Measurements from ENCODE around the gene THSD7A.
A peak's percentile ranks its signal among the peaks of the same experiment; 100 is the strongest.
"Not testable (repeated sequence)": the region's sequence is repeated elsewhere in the genome, so short reads cannot be mapped to it uniquely, and the experiment has no call there.

The THSD7A gene

DNA sequence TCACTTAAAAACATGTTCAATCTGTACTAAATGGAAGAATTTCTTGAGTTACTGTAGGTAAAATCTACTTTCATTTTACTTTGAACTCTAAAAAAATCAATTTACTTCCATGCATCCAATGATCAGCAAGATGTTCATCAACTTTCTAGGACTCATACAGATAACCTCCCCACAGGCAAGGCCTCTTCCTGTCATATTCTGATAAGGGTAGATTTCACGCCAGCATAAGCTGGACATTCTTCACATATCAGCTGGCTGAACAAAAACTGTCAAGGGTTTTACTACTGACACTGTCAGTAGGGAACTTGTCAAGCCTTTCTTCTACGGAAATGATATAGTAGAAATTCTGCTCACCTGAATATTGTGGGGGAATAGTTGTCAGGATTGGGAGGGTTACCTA is 244.9 kb downstream of the THSD7A start:
- DNase-seq (ENCODE audit: low spot score) = no peak

DNA sequence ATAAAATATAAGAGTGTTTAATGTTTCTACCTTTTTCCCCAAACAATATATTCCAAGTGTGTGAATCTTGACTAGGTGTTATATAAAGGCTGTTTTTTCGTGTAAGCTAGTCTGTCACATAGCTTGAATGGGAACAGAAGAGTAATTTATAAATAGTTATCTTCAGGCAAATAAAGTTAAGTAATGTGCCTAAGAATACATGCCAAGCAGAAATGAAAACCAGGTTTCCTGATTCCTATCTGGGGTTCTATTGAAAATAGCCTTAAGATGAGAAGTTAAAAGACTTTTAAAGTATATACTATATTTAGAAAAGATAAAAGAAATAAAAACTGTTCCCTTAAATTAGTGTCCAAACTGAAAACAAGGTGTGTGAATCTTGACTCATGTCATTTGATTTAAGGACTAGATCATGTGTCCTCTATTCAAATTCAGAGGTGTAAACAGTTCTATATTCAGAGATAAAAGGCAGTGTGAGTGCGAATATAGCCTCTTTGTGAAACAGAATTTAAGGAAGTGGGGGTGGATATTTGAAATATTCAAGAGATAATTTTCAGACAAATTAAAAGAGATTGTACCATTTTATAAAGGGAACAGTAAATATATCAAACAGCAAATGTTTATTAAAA is 247.5 kb downstream of the THSD7A start:
- DNase-seq (ENCODE audit: low spot score) = no peak

DNA sequence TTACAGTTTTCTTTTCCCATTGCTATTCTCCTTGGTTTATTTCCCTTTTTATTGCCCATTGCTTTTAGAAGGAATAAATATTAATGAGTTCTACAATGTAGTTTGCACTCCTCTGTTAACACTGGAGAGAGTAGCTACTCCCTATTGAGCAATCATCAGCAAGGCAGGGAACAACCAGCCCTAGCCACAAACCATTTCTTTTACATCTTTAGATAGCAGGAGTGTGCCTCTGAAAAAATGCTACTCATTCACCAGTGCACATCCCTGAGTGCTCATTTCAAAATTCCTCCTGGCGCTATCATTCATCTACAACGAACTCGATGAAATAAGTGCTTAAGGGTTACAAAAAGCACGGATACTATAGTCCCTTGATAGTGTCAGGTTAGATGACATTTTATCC is 252.9 kb downstream of the THSD7A start:
- no peak for DNase-seq (ENCODE audit: low spot score)

DNA sequence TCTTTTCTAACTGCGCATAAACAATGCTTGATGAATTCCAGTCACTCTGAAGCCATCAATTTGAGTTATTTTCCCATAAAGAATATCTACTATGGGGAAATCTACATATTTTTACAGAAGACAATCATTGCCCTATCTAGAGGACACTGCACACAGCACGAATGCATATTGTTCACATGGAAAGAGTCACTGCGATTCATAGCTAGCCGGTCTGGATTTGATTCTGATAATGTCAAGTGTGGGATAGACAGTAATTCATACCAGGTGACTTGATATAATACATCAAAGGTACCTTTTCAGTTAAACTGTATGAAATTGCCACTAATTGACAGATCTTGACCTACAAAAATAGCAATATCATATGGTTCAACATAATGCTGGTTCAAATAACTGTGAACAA is 255.7 kb downstream of the THSD7A start:
- DNase-seq (ENCODE audit: low spot score) = no peak

DNA sequence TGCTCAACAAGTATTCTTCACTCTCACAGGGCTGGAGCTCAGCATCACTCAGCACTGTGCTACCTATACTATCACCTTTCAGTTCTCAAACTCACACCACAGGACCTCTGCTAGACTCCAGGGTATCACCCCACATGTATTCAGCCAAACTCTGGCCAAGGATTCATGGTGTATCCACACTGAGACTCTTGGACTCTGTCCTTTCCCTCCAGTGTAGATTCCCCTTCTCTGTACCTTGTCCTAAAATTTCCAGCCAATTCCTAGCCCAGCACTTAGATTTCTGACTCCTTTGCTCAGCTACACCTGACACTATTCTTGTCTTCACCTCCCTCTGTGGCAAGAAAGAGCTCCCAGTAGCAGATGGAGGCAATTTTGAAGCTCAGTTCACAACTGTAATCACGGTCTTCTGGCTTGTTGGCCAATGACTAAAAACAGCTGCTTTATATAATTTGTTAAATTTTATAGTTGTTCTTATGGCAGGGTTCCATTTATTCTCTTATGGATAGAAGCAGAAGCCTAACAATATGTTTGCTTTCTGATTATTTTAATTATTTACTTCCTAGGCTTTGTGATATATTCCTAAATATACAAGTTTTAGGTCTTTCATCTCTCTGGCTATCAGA is 258.8 kb downstream of the THSD7A start:
- DNase-seq (ENCODE audit: low spot score) = no peak

DNA sequence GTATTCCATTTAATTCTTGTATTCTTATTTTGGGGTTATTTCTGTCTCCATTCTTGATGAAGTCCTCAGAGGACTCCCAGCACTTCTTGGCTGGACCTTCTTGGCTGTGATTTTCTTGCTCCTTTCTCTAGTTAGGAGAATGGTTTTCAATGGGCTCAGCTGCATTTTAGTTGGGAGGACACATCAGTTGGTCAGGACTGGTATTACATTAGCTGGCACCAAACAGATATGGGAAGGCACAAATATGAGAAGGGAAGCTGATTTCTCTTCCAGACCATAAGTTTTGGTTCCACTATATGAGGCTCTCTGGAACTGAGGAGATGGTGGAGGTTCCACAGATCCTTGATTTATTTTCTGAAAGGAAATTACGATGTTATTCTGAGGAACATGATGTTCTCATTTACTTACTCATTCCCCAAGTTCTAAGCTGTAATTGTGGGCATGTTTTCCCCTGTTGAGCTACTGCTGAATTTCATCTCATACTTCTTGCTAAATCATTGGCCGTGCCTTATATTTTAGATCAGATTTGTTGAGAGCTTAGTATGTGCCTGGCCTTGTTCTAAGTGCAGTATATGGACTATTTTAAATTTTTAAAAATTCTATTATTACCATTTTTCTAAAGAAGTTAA is 261.0 kb downstream of the THSD7A start:
- DNase-seq (ENCODE audit: low spot score) = no peak

DNA sequence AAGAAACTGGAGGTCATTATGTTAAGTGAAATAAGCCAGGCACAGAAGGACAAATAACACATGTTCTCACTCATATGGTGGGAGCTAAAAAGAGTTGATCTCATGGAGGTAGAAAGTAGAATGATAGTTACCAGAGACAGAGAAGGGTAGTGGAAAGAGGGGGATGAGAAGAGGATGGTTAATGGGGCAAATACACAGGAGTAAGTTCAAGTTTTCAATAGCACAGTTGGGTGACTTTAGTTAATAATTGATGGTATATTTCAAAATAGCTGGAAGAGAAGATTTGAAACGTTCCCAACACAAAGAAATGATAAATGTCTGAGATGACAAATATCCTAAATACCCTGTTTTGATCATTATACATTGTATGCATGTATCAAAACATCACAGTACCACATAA is 261.8 kb downstream of the THSD7A start:
- DNase-seq (ENCODE audit: low spot score) = no peak

DNA sequence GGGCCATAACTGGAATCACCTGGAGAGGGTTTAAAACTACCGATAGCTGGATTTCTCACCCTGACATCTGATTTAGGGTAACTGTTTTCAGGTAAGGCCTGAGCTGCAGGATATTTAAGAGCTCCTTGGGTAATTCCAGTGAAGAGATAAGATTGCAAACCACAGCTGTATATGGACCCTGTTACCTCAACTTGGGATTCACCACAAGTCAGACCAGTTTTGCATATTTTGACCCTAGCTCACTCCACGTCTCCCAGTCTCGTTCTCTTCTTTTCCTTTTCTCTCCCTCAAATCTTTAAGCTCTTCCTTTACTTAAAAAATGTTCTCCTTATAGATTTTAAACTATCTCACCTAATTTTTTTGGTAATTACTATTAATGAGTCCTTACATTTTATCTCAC is 264.4 kb downstream of the THSD7A start:
- no peak for DNase-seq (ENCODE audit: low spot score)

DNA sequence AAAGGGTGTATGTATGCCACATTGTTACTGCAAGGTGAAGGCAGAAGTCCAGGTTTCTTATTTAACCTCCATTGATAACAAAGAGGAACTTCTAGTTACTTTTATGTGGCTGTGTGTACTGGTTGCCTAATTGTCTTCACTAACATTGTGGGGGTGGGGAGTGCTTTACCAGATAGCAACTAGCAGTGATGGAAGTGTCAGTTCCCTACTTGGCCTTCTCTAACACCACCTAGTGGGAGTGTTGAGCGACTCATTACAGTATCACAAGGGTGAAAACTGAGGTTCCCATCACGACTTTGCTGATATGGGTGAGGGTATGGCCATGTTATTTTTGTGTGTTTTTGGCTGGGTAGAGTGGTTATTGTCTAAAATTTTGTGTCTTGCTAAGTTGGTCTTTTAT is 274.4 kb downstream of the THSD7A start:
- peak; percentile 63 for DNase-seq (ENCODE audit: low spot score)

DNA sequence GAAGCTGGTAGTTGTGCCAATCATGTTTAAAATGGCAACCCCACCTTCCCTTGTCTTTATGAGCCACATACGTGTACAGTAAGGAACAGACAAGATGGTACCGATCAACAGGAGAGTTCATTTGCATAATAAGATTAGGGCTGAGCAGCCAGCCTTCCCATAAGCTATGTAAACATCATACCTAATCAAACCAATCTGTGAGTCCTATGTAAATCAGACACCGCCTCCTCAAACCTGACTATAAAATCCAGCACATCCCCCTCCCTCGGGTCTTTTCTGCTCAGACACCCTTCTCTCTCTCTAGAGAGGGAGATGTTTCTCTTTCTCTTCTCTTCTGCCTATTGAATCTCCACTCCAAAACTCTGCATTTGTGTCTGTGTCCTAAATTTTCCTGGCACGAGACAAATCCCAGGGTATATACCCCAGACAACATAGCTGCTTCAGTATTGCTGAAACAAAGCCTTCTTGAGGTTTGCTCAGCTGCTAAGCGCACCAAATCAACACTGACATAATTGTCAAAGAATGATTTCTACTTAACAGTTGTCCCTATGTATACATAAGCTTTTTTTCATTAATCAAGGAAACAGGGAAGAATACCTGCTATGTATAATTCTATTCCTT is 279.2 kb downstream of the THSD7A start:
- DNase-seq (ENCODE audit: low spot score) = no peak

DNA sequence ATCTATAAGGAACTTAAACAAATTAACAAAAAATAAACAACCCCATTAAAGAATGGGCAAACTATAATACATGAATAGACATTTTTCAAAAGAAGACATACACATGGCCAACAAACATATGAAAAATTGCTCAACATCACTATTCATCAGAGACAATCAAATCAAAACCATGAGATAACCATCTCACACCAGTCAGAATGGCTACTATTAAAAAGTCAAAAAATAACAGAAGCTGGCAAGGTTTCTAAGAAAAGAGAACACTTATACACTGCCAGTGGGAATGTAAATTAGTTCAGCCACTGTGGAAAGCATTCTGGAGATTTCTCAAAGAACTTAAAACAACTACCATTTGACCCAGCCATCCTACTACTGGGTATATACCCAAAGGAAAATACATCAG is 280.5 kb downstream of the THSD7A start:
- no peak for DNase-seq (ENCODE audit: low spot score)

DNA sequence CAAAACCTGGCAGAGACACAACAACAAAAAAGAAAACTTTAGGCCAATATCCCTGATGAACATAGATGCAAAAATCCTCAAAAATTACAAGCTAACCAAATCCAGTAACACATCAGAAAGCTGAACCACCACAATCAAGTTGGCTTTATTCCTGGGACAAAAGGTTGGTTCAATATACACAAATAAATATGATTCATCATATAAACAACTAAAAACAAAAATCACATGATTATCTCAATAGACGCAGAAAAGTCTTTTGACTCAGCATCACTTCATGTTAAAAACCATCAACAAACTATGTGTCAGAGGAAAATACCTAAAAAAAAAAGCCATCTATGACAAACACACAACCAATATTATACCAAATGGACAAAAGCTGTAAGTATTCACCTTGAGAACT is 283.5 kb downstream of the THSD7A start:
- no peak for DNase-seq (ENCODE audit: low spot score)

DNA sequence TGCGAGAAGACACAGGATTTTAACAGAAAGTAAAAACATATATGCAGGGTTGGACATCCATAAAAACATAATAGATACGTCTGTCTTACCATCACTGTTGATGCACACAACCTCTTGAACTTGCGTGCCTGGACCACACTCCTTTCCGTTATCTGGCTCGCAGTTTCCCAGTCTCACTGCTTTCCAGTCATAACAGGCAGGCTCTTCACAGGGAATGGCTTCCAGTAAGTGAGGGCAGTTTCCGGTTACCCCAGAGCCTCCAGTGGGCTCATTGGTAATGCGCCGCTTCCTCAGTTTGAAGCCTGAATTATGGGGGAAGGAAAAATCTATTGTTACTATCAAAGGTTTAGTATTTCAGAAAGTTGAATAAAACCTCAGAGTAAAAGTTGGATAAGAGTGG is 290.7 kb downstream of the THSD7A start:
- DNase-seq (ENCODE audit: low spot score) = no peak

DNA sequence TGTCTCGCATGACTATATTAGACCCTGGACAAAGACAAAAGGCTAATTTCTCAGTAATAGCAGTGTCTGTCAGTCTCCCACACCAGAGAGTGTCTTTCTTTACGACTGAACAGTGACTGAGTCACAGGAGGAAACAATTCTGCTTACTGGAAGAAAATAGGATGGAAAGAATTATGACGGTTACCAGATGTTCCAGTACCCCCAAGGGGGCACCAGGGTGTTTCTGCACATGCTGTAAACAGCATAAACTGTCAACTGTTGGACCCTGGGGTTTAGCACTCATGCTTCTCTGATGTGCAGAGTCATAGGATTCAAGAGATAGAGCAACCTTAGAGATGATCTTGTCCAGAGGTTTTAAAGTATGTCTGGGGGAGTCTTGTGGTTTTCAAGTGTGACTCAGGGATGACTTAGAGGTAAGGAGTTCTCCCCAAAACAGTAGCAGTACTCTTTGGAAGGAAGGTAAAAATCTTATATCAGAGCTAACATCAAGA is 291.7 kb downstream of the THSD7A start:
- peak; percentile 71 for DNase-seq (ENCODE audit: low spot score)

DNA sequence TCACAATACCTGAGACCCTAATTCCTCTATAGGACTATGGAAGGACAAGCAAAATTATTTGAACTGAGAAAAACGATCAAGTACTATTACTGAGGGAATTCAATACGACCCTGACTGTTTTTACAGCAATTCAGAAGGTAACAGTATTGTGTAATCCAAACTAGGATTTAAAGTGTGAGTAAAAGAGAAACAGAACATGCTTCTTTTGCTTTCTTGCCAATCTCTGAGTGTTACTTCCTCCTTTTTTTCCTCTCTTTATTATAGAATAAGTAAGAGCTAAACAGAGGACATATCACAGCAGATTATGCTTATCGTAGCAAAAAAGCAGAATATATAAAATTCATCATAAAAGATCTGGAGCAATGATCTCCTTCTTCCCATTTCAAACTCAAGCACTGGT is 292.1 kb downstream of the THSD7A start:
- DNase-seq (ENCODE audit: low spot score) = no peak

DNA sequence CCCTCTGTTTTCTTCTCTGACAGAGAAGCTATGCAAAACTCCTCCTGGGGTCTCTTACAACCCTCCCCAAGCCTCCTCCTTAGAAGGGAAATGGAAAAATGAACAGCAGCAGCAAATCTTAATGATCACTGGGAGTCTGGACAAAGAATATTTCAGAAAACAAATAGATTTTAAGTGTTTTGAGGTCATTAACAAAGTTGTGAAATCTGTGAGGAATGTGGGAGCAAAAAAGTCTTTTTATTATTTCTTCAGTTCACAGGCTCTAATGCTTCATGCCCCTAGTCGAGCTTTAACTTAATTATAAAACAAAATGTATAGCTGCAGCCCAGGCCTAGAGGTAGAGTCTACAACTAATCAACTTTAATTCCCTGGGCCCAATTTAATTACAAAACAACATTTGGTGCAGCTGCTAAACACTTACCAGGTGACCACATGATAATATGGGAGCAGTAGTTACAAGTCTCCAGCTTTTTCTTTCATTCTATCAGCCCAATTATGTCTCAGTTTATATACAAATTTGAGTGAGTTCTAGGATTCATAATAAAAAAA is 293.2 kb downstream of the THSD7A start:
- DNase-seq (ENCODE audit: low spot score) = no peak

DNA sequence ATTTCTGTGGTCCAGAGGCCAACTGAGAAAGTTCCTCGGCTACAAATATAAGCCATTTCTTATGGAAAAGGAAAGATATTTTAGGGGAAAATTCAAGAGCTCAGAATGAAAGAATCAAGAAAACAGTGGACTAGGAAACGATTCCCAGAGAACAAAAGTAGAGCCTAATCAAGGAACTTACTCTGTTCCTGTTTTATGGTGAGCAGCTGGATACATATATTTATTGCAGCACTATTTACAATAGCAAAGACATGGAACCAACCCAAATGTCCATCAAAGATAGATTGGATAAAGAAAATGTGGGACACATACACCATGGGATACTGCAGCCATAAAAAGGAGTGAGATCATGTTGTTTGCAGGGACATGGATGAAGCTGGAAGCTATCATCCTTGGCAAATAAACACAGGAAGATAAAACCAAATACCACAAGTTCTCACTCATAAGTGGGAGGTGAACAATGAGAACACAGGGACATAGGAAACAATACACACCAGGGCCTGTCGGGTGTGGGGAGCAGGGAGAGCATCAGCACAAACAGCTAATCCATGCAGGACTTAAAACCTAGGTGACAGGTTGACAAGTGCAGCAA is 298.7 kb downstream of the THSD7A start:
- no peak for DNase-seq (ENCODE audit: low spot score)

DNA sequence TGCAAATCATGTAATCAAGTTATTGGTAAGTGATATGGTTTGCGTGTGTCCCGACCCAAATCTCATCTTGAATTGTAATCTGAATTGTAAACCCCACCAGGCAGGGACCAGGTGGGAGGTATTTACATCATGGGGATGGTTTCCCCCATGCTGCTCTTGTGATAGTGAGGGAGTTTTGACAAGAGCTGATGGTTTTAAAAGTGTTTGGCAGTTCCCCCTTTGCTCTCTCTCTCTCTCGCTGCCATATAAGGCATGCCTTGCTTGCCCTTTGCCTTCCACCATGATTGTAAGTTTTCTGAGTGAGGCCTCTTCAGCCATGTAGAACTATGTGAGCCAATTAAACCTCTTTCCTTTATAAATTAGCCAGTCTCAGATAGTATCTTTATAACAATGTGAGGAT is 302.6 kb downstream of the THSD7A start:
- DNase-seq (ENCODE audit: low spot score) = no peak

DNA sequence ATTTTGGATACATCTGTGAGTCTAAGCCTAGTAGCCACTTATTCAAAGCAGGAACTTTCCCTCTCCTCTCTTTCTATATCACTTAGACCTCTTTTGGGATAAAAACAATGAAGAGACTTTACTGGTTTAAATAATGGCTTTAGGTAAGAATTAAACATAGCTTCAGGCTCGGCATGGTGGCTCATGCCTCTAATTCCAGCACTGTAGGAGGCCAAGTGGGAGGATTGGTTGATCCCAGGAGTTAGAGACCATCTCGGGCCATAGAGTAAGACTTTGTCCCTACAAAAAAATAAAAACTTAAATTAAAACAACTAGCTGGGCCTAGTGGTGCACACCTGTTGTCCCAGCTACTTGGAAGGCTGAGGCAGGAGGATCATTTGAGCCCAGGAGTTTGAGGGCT is 304.3 kb downstream of the THSD7A start:
- no peak for DNase-seq (ENCODE audit: low spot score)

DNA sequence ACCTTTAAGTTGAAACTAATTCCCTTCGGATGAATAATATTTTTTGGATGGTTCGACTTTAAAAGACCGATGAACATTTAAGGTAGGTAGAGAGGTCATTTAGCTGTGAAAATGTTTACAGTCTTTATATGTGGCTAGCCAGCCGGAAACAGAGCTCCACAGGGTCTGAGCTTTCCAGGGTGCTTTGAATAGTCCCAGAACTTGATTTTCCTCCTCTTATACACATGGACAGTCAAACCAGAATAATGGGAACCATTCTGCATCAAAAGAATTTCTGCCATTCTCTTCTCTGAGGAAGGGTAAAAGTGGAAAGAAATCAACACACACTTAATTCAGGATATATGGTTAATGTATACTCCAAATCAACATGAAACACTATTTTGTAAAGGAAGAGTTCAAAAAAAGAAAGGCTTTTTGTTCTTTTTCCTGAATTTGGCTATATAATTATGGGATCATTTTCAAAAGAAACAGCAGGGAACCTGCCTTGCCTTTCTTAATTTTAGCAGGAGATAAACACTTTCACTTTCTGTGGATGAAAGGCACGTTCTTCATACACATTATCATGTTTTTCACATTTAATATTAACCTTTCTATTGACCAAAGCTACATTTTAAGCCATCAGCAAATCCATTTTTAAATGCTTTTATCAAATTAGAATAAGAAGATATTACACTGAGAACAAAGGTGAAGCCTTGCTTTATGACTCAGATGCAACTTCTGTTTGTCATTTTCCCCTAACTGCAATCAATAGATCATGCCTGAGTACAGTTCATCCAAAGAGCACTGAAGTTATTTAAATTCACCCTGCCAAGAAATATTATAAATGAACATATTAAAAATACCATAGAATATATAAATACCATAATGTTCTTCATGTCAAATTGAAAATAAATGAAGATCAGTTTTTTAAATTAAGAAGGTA is 307.3 kb downstream of the THSD7A start:
- no peak for DNase-seq (ENCODE audit: low spot score)

DNA sequence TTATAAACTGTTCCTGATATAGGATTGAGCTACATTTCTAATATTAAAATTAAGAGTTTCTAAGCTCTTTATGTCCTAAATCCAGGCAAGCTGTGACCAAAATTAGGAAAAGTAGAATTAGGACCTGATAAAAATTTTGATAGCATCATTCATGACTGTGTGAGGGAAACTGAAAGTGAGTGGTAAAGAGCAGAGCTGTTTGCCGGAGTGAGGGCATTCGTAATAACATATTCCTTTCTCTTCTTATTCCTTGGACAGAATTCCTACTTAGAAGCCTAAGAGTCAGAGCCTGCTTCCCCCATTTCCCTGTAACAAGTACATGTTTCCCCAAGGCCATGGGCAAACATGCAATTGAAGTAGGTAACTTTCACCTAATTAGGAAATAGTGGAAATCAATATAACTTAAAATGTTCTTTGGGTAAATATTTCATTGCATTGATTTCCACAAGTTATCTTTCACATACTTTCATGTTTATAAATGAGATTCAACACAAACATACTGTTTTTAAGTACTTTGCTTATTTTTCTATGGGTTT is 310.0 kb downstream of the THSD7A start:
- not testable (repeated sequence) for DNase-seq (ENCODE audit: low spot score)
